GM13976 (cell line): ENCODE data around the gene NKX2-8.

ENCODE experiments used
- DNase-seq: peaks from one replicate; pipeline ENCODE4 v3.0.0; 2012; ENCODE audit warnings: low spot score
- in situ Hi-C: fragments of 300-500 bp; cut with MboI; formaldehyde crosslinking; loops from one replicate; pipeline ENCODE4 v1.12.0; 2022; ENCODE audit warnings: low sequenced_read_pairs, mixed read lengths, inconsistent platforms; ENCODE audit not compliant: unreplicated experiment
- TF ChIP-seq, protein P1 (sequence below): IDR thresholded peaks from 2 replicates; pipeline ENCODE4 v1.5.1; 2012; ENCODE audit warnings: borderline replicate concordance, mild to moderate bottlenecking; ENCODE audit not compliant: insufficient read depth; ENCODE audit errors: extremely low read depth, missing control alignments, control extremely low read depth

The NKX2-8 gene

DNA sequence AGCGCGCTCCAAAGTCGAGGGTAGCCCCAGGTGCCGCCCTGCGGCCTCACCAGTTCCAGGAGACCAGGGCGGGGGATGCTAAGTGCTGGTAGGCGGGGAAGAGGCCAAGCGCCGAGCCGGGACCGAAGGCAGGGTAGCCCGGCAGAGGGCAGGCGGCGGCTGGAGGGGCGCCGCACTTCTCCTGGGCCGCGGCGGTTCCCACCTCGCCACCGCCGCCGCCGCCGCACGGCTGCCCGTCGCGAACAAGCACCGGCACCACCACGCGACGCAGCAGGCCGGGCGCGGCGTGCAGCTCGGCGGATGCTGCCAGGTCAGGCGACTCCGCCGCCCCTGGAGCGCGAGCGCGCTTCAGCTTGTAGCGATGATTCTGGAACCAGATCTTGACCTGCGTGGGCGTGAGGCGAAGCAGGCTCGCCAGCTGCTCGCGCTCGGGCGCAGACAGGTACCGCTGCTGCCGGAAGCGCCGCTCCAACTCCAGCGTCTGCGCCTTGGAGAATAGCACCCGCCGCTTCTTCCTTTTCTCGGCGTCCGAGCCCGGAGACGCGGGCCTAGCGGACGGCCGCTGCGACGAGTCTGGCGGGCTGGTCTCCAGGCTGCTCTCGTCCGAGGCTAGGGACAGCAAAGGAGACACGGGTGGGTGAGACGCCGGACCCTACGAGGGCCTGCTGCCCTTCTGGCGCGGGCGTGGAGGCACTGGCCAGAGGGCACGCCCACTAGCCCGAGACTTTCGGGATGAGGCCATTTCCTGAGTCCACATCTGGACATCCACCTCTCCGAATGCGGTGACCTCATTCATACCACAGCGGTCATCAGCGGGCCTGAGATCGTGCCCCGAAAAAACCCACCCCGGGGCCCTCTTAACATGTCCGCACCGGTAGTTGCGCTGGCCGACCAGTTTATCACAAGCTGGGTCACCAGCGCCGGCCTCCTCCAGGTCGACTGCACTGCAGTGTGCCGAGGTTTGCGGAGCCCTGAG, 1.3 kb downstream of the NKX2-8 start:
- in situ Hi-C loops, result no loop called here
- DNase-seq, result peak; percentile 39
- TF ChIP-seq, protein P1, sequence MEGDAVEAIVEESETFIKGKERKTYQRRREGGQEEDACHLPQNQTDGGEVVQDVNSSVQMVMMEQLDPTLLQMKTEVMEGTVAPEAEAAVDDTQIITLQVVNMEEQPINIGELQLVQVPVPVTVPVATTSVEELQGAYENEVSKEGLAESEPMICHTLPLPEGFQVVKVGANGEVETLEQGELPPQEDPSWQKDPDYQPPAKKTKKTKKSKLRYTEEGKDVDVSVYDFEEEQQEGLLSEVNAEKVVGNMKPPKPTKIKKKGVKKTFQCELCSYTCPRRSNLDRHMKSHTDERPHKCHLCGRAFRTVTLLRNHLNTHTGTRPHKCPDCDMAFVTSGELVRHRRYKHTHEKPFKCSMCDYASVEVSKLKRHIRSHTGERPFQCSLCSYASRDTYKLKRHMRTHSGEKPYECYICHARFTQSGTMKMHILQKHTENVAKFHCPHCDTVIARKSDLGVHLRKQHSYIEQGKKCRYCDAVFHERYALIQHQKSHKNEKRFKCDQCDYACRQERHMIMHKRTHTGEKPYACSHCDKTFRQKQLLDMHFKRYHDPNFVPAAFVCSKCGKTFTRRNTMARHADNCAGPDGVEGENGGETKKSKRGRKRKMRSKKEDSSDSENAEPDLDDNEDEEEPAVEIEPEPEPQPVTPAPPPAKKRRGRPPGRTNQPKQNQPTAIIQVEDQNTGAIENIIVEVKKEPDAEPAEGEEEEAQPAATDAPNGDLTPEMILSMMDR, result no peak

DNA sequence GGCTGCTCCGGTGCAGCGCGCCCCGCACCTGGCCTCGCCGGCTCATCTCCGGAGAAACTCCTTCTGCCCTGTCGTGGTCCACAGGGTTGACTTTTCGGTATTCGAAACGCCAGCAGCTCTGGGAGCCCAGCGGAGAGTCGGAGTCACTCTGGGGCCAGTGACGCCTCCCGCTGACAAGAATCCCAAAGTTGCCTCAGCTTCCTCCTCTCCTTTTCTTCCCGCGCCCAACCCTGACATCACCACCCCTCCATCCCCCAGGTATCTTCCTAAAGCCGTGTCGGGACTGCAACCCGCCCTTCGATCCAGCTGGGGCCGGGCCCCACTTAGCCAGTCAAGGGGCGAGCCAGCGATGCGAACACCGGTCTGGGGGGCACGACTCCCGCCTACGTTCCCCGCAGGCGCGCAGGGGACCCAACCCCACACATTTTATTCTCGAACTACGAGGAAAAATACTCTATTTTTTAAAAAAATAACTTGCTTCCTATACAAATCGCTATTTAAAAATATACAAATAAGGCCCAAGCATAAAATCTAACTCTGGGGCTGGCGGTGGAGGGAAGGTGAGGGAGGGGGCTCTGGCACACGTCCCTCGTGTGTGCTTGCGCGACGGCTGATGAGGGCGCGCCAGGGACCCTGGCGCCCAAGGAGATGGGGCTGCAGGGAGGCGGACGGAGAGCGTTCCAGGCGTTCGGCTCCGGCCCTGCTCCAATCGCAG, 2.1 kb downstream of the NKX2-8 start:
- TF ChIP-seq, protein P1, result no peak
- DNase-seq, result peak; percentile 12
- in situ Hi-C loops, result no loop called here

DNA sequence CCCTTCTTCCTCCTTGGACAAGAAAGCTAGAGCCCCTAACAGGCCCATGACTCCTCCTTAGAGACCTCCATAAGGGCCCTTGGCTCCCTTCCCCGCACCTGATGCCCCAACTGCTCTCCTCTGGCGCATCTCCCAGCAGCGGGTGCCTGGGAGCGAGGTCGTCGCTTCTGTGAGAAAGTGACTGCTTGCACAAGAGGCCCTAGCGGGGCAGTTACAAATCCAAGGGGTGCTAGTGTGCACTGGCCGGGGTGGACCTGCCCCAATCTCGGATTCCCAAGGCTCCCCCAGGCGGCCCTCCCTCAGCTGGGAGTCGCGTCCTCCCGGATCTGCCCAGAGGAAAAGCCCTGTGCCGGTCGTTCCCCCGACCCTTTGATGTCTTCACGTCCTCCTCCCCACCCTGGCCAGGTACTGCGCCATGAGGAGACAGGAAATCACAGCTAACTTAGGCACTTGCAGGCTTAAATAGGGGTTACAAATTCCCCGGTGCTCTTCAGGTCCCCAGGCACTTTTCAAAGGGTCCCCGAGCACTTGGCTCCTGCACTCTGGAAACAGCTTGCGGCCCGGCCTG, 2.8 kb downstream of the NKX2-8 start:
- DNase-seq, result no peak
- in situ Hi-C loops, result no loop called here
- TF ChIP-seq, protein P1, result no peak

DNA sequence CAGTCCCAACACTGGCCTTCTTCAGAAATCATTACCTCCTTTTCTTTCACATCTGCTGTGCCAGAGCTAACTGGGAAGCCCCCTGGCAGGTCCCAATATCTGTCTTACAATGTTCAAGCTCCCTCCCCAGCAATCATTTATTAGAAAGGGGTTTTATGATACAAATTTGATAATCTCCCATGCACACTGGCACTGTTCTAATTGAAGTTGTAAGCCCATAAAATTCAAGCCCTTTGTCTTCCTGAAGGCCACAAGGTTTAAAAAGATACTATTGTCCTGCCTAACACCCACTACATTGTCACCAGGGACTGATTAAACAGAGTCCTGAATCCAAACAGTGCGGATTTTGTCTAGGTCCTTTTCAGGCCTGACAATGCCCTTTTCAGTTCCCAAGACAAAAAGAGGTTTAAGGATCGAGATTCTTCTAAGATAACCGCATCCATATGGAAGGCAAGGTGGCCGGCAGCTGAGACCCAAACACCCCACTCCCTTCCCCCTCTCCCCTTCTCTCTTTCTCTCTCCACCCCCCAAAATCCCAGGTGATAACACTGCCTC, 3.3 kb downstream of the NKX2-8 start:
- TF ChIP-seq, protein P1, result no peak
- in situ Hi-C loops, result no loop called here
- DNase-seq, result no peak

DNA sequence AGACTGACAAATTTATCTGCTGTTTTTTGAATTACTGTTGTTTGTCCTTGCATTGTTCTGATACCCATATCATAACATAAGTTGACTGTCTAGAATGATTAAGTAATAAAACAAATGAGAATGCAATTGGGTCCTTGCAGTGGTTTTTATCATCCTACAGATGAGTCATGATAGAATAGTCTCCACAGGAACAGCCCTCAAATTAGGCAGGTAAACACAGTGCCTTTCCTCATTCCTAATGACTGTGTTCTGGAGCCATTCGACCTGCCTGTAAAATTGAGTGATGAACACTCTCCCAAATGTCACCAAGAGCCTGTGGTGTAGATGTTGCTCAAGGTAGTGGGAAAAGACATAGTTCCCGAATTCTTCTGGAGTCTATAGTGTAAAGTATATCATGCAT, 12.3 kb downstream of the NKX2-8 start:
- DNase-seq, result no peak
- in situ Hi-C loops, result loop anchor here (25.0 kb wide), 1 partner anchor 683 kb away; no protein-coding TSS in a partner anchor
- TF ChIP-seq, protein P1, result no peak
